Mucosa of gallbladder (tissue), 1 donor: ENCODE data around the gene TULP4. TPM values are rescaled to one million over a fixed set of nuclear protein-coding genes. Genes with fewer than 3 reads are reported as not detected.

Experiments used
- DNase-seq: peaks from one replicate; pipeline ENCODE4 v3.0.0-alpha.2; 2020; ENCODE audit warnings: low spot score
- total RNA-seq: library from RNA; stranded (reverse); gene quantifications from one replicate; pipeline ENCODE4 v1.2.1, GENCODE V29; 2021
- donor health status: DM: no; HTN: no; CAD: no.

TULP4 gene
- total RNA-seq, 1 donor from 2014 or later: 93.0 TPM

DNA sequence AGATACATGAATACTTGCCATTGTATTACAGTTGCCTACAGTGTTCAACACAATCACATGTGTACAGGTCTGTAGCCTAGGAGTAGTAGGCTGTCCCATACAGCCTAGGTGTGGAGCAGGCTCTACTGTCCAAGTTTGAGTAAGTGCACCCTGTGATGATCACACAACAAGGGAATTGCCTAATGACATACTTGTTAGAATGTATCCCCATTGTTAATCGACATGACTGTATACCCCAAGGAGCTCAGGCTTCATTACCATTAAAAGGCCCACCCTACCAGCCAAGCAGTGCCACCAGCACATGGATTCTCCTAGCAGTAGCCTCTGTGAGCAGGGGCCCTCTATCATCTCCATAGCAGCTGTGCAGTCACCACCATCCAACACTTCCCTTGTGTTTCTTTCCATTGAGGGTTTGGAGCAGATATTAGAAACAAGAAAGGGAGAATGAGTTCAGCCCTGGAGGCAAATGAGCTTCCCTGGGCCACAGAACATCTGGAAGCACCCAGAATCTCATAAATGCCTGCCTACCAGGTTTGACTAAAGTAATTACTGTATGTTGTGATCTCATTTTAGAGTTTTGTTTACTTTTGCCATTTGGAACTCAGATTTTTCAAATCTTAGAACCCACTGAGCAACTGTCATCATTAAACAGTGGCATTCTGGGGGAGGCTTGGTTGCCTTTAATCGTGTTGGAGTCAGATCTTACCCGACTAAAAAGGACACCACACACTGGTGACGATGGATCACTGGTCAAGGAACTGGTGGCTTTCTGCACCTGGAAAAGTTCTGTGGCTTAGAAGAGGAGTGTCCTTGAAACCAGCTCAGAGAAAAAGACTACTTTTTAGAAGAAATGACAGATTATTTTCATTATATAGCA, 104.9 kb downstream of the TULP4 start:
- DNase-seq: no peak

DNA sequence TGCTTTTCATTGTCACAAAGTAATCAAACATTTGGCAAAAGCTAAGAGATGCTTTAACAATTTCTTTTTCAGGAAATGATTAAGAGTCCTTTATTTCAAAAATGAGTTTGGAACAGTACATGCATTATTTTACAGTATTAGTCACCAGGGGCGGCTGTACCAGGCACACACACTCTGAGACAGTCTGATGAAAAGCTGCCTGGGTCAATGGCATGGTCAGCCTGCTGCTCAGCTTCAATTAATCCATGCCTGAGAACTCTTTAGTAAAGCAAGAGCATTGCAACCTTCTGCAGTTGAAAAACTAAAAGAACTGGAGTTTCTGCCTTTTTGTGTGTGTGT, 105.5 kb downstream of the TULP4 start:
- no peak for DNase-seq

DNA sequence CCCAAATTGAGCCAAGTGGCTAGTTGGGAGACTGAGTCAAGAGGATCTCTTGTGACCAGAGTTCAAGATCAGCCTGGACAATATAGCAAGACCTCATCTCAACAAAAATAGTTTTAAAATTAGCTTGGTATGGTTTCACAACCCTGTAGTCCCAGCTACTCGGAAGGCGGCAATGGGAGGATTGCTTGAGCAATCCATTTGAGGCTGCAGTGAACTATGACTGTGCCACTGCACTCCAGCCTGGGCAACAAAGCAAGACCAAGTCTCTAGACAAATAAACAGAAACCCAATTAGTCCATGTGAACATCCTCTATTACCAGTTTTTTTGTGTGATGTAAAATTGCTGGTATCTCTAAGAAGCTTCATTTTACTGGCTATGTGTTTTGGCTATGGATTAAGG, 106.2 kb downstream of the TULP4 start:
- DNase-seq: no peak

DNA sequence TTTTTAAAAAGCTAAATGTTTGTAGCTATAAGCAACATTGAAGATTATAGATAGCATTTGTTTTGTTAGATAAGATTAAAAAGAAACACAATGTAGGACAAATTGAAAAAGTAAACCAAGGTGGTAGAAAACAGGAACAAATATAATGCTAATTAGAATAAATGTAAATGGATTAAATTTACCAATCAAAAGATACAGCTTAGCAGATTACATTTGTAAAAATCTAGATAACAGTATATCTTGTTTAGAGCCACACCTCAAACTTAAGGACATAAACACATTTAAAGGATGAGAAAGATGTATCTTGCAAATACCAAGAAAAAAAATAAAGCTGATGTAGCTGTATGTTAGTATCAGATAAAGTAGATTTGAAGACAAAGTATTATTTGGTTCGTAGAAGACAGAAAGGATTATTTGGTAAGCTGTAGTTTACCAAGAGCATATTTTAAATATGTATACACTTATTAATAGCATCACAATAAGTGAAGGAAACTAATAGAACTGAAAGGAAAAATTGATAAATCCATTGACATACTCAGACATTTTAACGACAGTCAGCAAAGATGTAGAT, 107.2 kb downstream of the TULP4 start:
- no peak for DNase-seq

DNA sequence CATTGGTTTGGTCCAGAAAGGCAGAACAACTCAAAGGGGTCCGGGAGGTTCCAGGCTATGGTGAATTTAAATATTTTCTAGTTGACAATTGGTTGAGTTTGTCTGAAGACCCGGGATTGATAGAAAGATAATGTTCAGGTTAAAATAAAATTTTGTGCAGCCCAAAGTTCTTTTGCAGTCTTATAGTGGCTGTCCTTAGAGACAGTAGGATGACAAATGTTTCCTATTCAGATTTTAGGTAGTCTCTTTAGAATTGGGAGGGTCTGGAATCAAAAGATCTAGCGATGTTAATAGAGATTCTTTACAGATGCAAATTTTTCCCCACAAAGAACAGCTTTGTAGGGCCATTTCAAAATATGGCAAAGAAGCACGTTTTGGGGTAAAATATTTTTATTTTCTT, 109.1 kb downstream of the TULP4 start:
- DNase-seq: no peak

DNA sequence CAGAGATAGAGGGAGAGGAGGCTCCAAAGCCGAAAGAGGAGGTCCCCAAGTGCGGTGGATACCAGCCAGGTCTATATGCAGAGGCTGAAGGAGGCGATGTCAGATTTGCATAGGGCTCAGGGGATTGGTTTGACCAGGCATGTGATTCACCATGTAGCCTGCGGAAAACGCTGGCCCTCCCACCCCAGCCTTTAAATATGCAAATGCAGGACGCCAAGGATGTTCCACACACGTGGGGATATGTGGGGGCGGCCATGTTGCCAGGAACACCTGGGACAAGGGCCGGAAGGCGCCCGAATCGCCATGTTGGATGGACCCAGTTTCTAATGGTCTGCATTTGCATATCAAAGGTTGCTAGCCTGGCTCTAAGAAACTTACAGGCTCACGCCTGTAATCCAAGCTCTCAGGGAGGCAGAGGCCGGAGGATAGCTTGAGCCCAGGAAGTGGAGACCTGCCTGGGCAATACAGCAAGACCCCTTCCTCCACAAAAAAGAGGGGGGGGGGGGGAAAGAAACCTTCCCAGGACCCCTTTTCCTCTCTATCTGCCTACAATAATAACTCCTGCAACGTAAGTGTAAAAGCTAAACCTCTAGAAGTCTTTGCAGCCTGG, 110.5 kb downstream of the TULP4 start:
- no peak for DNase-seq

DNA sequence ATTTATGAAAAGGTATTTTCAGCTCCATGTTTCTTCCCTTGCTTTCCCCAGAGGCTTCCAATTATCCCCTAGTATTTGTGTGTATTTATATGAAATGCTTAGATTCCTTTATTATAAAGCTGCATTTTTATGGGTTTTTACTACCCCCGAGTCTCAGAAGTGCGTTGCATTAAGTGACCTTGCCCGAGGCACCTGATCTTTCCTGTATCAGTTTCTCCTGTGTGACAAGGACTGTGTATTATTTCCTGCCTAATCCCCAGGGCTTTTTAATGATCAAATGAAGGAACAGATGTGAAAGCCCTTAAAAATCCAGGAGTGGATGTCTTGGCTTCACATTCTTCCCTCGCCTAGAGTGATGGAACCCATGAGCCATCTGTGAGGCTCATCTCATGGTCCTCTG, 118.8 kb downstream of the TULP4 start:
- DNase-seq: no peak

DNA sequence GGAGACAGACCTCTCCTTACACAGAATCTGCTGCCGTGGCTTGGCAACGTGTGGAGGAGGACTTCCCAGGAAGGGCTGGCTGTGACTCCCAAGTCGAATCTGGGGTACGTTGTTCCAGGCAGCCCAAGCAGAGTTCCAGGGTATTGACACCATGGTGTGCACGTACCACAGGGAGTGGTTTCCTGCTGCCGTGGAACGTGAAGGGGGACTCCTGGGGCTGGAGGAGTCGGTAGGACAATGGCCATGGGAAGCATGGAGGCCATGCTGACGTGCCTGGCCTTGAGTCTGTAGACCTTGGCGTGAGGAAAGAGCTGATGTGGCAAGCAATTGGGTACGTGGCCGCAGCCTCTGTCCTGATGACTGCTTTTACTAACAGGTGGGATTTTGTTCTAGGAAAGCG, 119.3 kb downstream of the TULP4 start:
- DNase-seq: no peak

DNA sequence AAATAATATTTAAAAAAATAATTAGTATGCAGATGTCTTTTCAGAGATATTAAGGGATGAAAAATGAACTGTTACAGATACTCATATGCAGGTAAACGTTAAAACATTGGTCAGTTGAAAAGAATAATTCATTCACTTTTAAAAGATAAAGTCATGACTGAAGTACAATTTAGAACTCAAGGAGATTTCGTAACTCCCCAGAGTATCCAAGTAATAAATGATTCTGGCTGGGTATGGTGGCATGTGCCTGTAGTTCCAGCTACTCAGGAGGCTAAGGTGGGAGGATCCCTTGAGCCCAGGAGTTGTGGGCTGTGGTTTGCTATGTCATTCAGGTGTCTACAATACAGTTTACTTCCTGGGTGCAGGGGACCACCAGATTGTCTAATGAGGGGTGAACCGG, 125.3 kb downstream of the TULP4 start:
- no peak for DNase-seq

DNA sequence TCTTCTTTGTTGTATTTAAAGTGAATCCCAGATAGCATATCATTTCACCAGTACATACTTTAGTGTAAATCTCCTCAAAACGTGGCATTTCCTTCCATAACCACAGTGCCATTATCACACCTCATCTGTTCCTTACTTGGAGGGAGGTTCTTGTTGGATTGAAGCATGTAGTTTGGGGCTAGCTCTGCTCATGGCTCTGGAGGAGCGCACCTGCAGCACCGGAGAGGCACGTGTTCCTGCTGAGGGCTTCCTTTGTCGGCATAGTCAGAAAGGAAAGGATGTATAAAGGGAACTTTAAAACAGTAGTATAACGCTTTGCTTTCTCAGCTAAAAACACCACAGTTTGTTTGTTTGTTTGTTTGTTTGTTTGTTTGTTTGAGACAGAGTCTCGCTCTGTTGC, 126.0 kb downstream of the TULP4 start:
- DNase-seq: no peak

DNA sequence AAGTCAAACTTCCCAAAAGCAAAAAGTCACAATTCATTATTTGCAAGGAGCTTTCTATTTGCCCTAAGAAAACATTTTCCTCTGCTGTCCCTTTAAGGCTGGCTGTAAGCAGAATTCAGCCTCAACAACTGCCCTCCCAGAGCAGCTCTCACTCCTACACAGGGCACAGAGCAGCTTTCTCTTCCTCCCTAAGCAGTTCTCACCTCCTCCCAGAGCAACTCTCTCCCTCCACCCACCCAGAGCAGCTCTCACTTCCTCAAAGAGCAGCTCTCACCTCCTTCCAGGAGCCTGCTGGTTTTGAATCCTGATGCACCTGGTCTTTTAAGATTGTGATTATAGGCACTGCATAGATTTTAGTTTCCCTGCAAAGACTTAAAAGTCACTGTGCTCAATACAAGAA, 127.0 kb downstream of the TULP4 start:
- no peak for DNase-seq

DNA sequence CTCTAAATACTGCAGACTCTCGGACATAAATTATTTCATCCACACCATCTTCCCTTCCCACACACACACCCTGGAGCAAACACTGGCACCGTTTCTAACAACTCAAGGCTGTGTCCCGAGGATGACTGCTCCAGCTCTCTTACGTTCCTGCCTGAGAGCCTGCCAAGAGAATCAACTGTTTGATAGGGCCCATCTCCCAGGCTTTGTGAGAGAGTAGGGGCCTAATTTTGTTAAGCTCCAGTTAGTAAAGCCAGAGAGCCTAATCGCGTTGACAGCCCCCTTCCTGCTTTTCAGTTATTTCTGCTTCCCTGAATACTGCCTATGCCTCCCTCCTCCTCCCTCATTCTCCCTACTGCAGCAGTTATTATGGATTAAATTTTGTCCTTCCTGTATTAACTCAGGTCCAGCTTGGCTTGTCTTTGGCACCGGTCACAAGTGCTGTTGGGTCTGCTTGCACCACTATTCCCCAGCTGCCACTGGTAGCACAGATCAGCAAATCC, 129.5 kb downstream of the TULP4 start:
- peak; percentile 15 for DNase-seq

DNA sequence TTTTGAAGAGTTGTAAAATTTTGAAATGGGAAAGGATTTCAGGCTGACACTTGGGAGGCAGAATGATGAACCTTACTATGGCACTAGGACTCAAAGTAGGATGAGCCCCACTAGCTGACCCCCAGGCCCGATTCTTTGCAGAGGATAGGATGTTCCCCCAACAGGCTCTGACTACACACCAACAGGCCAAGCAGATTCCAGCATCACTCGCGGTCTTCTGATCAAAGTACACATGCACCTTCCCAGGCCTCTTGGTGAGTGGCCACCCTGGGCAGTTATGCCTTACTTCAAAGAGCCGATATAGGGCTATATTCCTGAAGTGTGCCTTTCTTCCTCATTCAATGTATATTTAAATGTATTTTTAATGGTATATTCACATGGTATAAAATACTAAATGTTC, 130.0 kb downstream of the TULP4 start:
- DNase-seq: no peak

DNA sequence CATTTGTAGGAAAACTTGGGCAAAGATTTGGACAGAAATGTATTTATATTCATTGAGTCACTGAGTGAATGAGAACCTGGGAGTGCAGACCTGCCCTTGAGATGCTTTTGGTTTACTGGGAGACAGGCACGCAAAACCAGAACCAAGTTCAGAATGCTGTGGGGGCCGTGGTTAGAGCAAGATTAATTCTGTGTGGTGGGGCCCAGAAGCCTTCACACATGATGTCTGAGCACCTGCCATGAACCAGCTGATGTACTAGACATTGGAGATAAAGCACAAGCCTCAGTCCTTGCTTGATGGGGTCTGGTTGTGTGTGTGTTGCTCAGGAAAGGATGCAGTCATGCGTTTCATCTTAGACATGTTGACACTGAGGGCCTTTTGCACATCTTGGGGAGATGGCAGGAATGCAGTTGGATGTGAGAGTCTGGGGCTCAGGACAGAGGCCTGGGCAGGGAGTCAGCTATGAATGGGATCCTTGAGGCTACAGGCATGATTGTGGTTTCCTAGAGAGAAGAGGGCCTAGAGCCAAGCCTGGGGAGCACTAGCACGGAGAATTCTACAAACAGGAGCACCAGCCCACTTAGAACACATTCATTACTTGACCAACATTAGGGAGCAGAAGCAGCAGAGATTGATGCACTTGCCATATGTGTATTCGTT, 133.3 kb downstream of the TULP4 start:
- no peak for DNase-seq

DNA sequence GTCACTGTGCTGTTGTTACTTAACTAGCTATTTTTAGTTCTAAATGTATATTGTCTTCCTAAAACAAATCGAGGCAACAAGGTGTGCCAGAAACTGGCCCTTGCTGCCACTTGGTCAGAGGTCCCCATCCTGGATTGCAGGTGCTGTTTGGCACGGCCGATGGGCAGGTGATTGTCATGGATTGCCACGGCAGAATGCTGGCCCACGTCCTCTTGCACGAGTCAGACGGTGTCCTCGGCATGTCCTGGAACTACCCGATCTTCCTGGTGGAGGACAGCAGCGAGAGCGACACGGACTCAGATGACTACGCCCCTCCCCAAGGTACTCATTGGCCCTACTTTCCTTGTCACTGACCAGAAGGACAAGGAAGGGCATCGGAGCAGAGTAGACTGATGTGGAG, 136.6 kb downstream of the TULP4 start:
- DNase-seq: no peak

DNA sequence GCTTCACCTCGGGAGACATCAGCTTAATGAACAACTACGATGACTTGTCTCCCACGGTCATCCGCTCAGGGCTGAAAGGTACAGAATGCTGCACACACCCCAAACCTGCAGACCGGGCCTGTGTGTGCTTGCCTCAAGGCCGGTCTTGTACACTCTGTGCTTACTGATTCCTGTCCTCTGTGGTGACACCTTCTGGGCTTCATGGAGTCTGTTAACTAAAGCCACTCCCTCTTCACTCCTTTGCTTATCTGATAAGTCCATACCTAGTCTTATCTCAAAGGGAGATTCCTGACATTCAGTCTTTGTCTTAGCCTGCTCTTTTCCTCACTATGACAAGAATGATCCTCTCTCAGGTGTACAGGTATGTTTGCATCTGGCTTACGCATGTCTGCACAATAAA, 139.9 kb downstream of the TULP4 start:
- DNase-seq: peak; percentile 15

DNA sequence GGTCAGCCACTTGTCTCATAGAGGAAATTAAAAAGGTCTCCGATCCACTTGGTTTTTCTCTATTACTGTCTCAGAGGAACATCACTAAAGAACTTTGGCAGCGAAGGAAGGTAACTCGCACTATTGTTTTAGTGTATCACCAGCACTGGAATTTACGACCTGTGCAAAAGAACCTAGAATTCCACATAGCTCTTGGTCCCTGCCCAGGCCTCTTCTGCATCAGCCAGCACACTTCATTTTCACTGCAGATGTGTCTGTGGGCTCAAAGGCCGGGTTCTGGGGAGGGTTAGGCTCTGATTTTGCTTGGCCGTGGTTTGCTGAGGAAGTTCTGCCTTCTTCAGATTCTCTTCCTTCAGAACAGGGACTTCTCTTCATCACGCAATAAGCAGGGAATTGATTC, 144.9 kb downstream of the TULP4 start:
- no peak for DNase-seq

DNA sequence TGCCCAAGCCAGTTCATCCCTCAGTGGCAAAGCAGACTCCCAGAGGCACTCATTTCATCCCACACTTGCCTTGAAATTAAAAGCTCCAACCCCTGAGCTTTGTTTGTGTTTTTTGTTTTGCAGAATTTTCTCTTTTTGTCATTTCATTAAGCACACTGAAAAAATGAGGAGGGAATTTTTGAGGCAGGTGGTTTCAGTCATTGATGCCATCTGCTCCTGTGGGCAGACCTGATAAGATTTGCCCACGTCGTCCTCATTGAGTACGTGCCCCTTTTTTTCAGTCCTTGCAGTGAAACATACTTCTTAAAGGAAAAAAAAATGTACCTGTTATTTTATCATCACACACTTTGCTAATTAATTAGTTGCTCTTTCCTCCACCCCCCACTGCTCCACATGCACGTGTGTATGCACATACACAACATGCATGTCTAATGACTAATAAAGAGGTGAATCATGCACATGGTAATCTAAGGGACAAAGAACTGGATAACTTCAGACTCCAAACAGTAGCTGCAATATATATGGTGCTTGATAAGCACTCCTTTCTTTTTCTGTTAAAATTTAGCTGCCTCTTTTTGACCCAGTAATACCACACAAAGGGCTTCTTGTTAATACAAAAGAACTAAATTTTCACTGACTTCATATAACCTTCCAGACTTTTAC, 145.5 kb downstream of the TULP4 start:
- no peak for DNase-seq

DNA sequence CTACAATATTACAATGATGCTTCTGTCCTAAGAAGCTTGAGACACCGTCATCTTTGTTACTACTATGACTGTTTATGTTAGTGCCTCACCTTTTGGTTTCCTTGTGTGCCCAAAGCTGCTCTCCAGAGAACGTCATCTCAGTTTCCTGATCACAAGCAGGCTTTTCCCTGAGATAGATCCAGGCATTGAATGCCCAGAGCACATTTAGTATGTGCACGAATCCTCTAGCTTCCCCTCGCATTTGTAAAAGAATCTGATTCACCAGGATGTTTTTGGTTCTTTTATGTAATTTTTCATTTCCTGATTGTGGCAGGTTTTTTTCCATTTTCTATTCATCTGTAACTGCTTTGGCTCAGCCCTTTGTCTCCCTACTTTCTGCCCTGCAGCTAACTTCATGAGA, 147.5 kb downstream of the TULP4 start:
- no peak for DNase-seq

DNA sequence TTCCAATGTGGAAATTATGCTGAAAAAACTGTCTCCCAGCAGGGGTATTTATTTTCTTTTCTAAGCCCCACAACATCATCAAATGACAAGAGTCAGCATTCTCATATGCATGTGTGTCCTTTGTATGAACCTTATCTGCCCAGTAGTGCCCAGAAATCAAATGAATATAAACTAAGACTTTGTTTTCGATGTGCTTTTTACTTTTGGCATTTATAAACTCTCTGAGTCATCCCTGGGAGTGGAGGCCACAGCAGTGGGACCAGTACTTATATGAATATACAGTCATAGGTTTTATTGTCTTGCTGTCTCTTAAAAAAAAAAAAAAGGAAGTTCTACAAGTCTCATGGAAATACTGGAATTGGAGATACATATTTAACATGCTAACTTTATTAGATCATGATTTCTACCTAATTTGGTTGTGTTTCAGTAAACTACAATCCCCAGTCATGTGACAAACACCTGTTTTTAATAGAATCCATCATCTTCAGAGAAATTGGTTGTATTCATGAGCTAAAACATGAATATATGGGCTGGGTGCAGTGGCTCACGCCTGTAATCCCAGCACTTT, 148.4 kb downstream of the TULP4 start:
- DNase-seq: no peak

DNA sequence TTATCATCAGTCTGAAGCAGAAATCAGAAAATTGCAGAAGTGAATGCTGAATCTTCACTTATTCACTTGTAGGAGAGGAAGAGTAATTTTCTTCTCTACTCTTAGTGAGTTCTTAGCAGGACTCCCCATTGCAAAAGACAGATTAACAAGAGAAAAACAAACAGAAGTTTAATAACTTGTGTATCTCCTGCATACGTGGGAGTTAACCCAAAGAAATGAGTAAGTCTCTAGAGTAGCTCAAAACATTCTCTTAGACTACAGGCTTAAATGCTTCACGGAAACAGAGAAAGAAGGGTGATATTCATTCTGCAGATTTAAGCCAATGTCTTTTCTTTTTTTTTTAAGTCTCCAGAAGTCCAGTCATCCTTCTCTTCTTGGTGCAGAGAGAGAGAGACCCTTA, 149.7 kb downstream of the TULP4 start:
- DNase-seq: no peak

DNA sequence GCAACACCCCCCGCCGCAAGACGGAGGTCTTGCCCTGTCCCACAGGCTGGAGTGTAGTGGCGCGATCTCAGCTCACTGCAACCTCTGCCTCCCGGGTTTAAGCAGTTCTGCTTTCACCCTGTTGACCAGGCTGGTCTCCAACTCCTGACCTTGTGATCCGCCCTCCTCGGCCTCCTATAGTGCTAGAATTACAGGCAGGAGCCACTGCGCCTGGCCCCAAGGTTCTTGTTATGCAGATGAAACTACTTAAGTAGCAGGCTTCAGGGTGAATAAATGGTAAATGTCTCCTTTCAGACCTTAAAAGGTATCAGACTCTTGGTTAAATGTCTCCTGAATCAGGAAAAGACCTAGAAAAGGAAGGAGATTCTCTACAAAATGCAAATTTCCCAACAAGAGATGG, 152.2 kb downstream of the TULP4 start:
- DNase-seq: no peak
